ENCODE measurements around the gene KITLG.

DNA sequence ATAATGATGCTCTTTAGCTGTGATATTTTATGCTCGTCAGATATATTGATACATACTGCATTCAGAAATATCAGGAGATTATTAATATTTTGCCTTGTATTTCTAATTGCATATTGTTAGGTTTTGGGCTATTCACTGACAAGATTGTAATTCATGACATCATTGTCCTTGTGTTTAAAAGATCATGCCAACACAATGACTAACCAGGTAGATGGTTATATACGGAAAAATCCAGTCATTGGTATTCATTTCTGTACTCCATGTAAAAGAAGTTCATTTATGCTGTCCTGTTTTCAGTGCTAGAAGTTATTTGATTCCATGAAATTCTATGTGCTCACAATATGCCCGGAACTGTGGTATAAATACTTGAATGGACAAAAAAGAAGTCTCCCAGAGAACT, 107.5 kb downstream of the KITLG start:
- TF ChIP-seq, protein P1, sequence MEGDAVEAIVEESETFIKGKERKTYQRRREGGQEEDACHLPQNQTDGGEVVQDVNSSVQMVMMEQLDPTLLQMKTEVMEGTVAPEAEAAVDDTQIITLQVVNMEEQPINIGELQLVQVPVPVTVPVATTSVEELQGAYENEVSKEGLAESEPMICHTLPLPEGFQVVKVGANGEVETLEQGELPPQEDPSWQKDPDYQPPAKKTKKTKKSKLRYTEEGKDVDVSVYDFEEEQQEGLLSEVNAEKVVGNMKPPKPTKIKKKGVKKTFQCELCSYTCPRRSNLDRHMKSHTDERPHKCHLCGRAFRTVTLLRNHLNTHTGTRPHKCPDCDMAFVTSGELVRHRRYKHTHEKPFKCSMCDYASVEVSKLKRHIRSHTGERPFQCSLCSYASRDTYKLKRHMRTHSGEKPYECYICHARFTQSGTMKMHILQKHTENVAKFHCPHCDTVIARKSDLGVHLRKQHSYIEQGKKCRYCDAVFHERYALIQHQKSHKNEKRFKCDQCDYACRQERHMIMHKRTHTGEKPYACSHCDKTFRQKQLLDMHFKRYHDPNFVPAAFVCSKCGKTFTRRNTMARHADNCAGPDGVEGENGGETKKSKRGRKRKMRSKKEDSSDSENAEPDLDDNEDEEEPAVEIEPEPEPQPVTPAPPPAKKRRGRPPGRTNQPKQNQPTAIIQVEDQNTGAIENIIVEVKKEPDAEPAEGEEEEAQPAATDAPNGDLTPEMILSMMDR (IDR thresholded peaks at IDR 0.05), result no peak
- TF ChIP-seq POLR2A (IDR thresholded peaks at IDR 0.05), result no peak

Data from testis (tissue), 2 donors.